GM19452 (cell line): ENCODE results near the gene TTBK2.
"Not testable (repeated sequence)": the region's sequence is repeated elsewhere in the genome, so short reads cannot be mapped to it uniquely, and the experiment has no call there.

Experiments
- ATAC-seq: cut with Tn5 transposase; IDR thresholded peaks from one replicate; pipeline ENCODE4 v1.9.1; 2021; ENCODE audit not compliant: unreplicated experiment

Gene TTBK2

GRCh38 chr15:42911058-42911592 is 9.5 kb downstream of the TTBK2 start:
- no peak for ATAC-seq

- ATAC-seq: no peak
Observed at GRCh38 chr15:42908538-42908937, 12.0 kb downstream of the TTBK2 start.

GRCh38 chr15:42903388-42904324 is 16.9 kb downstream of the TTBK2 start:
- ATAC-seq: no peak

- not testable (repeated sequence) for ATAC-seq
Observed at GRCh38 chr15:42893911-42894310, 26.7 kb downstream of the TTBK2 start.

- ATAC-seq: no peak
Observed at GRCh38 chr15:42891569-42891968, 29.0 kb downstream of the TTBK2 start.

GRCh38 chr15:42890161-42890913 is 30.2 kb downstream of the TTBK2 start:
- no peak for ATAC-seq

- not testable (repeated sequence) for ATAC-seq
Observed at GRCh38 chr15:42887384-42887783, 33.2 kb downstream of the TTBK2 start.

GRCh38 chr15:42880121-42880520 is 40.5 kb downstream of the TTBK2 start:
- no peak for ATAC-seq

- ATAC-seq: no peak
Observed at GRCh38 chr15:42879443-42879842, 41.1 kb downstream of the TTBK2 start.

GRCh38 chr15:42876224-42876623 is 44.4 kb downstream of the TTBK2 start:
- no peak for ATAC-seq

GRCh38 chr15:42868683-42869082 is 51.9 kb downstream of the TTBK2 start:
- no peak for ATAC-seq

GRCh38 chr15:42863572-42864239 is 56.9 kb downstream of the TTBK2 start:
- no peak for ATAC-seq

GRCh38 chr15:42858999-42859789 is 61.4 kb downstream of the TTBK2 start:
- ATAC-seq: no peak

- ATAC-seq: no peak
Observed at GRCh38 chr15:42858540-42858939, 62.0 kb downstream of the TTBK2 start.

GRCh38 chr15:42854576-42854975 is 66.0 kb downstream of the TTBK2 start:
- ATAC-seq: no peak

GRCh38 chr15:42849836-42850235 is 70.7 kb downstream of the TTBK2 start:
- no peak for ATAC-seq

- ATAC-seq: no peak
Observed at GRCh38 chr15:42848846-42849245, 71.7 kb downstream of the TTBK2 start.

- ATAC-seq: no peak
Observed at GRCh38 chr15:42846647-42847046, 73.9 kb downstream of the TTBK2 start.

GRCh38 chr15:42845581-42845980 is 75.0 kb downstream of the TTBK2 start:
- ATAC-seq: no peak

- ATAC-seq: no peak
Observed at GRCh38 chr15:42843699-42844098, 76.9 kb downstream of the TTBK2 start.
